ENCODE data around the gene GAST. TPM values are rescaled to one million over a fixed set of nuclear protein-coding genes. Genes with fewer than 3 reads are reported as not detected.

The GAST gene
- total and polyA plus RNA-seq, 9 of the 15 experiments (the other 6 are each of a cell fraction or from before 2014, with no cell fraction given): not detected

DNA sequence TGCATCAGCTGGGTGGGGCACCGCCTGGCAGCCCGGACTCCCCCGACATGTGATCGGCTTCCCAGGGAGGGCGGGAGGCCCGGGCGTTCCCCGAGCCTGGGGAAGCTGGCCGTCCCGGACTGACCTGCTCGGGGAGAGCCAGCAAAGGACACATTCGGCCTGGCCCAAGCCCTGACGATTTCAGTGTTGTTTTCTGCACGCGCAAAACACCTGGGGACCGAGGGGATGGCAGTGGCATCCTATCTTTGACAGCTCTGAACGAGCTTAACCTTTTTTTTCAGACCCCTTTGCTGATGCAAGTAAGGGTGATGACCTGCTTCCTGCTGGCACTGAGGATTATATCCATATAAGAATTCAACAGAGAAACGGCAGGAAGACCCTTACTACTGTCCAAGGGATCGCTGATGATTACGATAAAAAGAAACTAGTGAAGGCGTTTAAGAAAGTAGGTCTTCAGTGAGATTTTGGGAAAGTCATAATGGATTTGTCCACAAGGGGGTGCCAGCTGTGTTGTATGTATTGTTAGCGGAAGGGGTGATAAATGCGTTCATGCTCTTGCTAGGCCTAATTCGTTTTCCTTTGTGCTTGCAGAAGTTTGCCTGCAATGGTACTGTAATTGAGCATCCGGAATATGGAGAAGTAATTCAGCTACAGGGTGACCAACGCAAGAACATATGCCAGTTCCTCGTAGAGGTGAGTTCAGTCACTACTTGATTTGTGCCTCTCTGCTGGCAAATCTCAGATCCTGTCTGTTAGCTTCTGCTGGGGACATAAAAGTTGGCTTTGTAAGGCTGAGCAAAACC lies 22.4 kb upstream of the GAST start (continued):
- TF ChIP-seq ZNF766 (CRISPR knock-in tag; conservative IDR thresholded peaks at IDR 0.05) (no peak), LCOR (CRISPR knock-in tag; IDR thresholded peaks at IDR 0.05) (no peak), ZNF146 (CRISPR knock-in tag; IDR thresholded peaks at IDR 0.05; ENCODE audit: unreplicated experiment) (no peak), FOXK1 (CRISPR knock-in tag; IDR thresholded peaks at IDR 0.05; ENCODE audit: borderline replicate concordance) (peak; percentile 64; the same call in 1 of the 2 replicates), ETV5 (CRISPR knock-in tag; IDR thresholded peaks at IDR 0.05; ENCODE audit: low read depth) (no peak), RBBP5 (IDR thresholded peaks at IDR 0.05; ENCODE audit: borderline replicate concordance, insufficient read depth, low read length, poor library complexity, severe bottlenecking) (no peak), RFX1 (IDR thresholded peaks at IDR 0.05) (no peak), TCF7 (IDR thresholded peaks at IDR 0.05; ENCODE audit: borderline replicate concordance) (no peak), ZNF668 (CRISPR knock-in tag; IDR thresholded peaks at IDR 0.05) (no peak)
- TF ChIP-seq, protein P1, sequence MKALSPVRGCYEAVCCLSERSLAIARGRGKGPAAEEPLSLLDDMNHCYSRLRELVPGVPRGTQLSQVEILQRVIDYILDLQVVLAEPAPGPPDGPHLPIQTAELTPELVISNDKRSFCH (CRISPR knock-in tag; IDR thresholded peaks at IDR 0.05): no peak
- TF ChIP-seq, protein P1 (tag; IDR thresholded peaks at IDR 0.05): no peak
- TF ChIP-seq, protein P2, sequence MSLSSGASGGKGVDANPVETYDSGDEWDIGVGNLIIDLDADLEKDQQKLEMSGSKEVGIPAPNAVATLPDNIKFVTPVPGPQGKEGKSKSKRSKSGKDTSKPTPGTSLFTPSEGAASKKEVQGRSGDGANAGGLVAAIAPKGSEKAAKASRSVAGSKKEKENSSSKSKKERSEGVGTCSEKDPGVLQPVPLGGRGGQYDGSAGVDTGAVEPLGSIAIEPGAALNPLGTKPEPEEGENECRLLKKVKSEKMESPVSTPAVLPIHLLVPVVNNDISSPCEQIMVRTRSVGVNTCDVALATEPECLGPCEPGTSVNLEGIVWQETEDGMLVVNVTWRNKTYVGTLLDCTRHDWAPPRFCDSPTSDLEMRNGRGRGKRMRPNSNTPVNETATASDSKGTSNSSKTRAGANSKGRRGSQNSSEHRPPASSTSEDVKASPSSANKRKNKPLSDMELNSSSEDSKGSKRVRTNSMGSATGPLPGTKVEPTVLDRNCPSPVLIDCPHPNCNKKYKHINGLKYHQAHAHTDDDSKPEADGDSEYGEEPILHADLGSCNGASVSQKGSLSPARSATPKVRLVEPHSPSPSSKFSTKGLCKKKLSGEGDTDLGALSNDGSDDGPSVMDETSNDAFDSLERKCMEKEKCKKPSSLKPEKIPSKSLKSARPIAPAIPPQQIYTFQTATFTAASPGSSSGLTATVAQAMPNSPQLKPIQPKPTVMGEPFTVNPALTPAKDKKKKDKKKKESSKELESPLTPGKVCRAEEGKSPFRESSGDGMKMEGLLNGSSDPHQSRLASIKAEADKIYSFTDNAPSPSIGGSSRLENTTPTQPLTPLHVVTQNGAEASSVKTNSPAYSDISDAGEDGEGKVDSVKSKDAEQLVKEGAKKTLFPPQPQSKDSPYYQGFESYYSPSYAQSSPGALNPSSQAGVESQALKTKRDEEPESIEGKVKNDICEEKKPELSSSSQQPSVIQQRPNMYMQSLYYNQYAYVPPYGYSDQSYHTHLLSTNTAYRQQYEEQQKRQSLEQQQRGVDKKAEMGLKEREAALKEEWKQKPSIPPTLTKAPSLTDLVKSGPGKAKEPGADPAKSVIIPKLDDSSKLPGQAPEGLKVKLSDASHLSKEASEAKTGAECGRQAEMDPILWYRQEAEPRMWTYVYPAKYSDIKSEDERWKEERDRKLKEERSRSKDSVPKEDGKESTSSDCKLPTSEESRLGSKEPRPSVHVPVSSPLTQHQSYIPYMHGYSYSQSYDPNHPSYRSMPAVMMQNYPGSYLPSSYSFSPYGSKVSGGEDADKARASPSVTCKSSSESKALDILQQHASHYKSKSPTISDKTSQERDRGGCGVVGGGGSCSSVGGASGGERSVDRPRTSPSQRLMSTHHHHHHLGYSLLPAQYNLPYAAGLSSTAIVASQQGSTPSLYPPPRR (CRISPR knock-in tag; IDR thresholded peaks at IDR 0.05; ENCODE audit: borderline replicate concordance): 0 out of 2 replicates have a peak, but pooled peaks have one; percentile 21
- TF ChIP-seq, protein P3, sequence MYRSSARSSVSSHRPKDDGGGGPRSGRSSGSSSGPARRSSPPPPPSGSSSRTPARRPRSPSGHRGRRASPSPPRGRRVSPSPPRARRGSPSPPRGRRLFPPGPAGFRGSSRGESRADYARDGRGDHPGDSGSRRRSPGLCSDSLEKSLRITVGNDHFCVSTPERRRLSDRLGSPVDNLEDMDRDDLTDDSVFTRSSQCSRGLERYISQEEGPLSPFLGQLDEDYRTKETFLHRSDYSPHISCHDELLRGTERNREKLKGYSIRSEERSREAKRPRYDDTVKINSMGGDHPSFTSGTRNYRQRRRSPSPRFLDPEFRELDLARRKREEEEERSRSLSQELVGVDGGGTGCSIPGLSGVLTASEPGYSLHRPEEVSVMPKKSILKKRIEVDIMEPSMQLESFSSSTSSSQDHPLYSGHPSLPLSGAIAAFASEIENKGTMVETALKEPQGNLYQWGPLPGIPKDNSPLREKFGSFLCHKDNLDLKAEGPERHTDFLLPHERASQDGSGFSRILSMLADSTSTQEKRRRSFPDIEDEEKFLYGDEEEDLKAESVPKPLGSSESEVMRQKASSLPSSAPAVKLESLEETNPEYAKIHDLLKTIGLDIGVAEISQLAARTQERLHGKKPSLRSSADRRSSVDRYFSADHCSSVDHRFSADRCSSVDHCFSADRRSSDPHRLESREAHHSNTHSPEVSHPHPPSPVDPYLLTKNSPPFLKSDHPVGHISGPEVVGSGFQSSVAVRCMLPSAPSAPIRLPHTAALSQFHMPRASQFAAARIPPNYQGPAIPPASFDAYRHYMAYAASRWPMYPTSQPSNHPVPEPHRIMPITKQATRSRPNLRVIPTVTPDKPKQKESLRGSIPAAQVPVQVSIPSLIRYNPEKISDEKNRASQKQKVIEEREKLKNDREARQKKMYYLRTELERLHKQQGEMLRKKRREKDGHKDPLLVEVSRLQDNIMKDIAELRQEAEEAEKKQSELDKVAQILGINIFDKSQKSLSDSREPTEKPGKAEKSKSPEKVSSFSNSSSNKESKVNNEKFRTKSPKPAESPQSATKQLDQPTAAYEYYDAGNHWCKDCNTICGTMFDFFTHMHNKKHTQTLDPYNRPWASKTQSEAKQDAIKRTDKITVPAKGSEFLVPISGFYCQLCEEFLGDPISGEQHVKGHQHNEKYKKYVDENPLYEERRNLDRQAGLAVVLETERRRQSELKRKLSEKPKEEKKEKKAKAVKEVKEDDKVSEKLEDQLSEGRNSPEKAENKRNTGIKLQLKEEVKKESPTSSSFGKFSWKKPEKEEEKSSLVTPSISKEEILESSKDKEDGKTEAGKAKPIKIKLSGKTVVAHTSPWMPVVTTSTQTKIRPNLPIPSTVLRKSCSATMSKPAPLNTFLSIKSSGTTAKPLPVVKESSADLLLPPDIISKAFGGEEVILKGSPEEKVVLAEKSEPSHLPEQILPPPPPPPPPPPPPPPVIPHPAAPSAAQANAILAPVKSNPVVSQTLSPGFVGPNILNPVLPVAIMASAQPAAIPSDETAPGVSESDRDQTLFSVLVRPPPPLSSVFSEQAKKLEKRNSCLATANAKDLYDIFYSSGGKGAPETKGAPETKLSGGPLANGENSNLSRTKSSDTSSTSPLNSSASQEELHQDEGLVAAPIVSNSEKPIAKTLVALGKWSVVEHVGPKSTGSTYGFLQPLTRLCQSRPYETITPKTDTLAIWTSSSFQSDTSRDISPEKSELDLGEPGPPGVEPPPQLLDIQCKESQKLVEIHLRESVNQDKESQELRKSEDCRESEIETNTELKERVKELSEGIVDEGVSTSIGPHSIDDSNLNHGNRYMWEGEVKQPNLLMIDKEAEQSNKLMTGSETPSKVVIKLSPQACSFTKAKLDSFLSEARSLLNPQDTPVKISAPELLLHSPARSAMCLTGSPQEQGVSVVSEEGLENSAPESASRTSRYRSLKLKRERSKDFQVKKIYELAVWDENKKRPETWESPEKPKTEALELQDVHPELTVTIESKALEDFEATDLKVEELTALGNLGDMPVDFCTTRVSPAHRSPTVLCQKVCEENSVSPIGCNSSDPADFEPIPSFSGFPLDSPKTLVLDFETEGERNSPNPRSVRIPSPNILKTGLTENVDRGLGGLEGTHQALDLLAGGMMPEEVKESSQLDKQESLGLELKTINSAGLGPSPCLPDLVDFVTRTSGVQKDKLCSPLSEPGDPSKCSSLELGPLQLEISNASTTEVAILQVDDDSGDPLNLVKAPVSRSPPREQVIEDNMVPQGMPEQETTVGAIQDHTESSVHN (IDR thresholded peaks at IDR 0.05; ENCODE audit: borderline replicate concordance in 1 of 2, low read depth in 1 of 2): peak in 1 of 2 experiments; percentile 74; a peak in 2 of 4 replicates
